ENCODE data around the gene DPP7. TPM values are rescaled to one million over a fixed set of nuclear protein-coding genes. Genes with fewer than 3 reads are reported as not detected.

Gene DPP7
- total and polyA plus RNA-seq, 3 donors from 2014 or later, result 207 to 242 (median 215) TPM

GRCh38 chr9:137075275-137075775 is 39.2 kb downstream of the DPP7 start:
- H3K27ac ChIP-seq, result no peak overlapping the region
- no peaks in the 10 kb centered on the region for H3K27me3 ChIP-seq
- H3K4me3 ChIP-seq, result no peak overlapping the region
- no peak for DNase-seq
- TF ChIP-seq CTCF (IDR thresholded peaks at IDR 0.05) (no peak), POLR2A (IDR thresholded peaks at IDR 0.05) (no peak)
- no peaks in the 10 kb centered on the region for H3K9me3 ChIP-seq
- WGBS, 2 donors, result 87 to 93% methylated on average over 12 of the region's 12 CpGs
- H3K4me1 ChIP-seq, result peaks cover 25% of the 10 kb centered on the region
- H3K36me3 ChIP-seq (ENCODE audit: low read depth, missing control alignments), result no peaks in the 10 kb centered on the region
- intact Hi-C loops (cut with DNase I; ENCODE audit: low total_unique reads), result no loop called here

- no peaks in the 10 kb centered on the region for H3K9me3 ChIP-seq
- no peaks in the 10 kb centered on the region for H3K36me3 ChIP-seq (ENCODE audit: low read depth, missing control alignments)
- TF ChIP-seq CTCF (IDR thresholded peaks at IDR 0.05), result no peak
- no peak for TF ChIP-seq POLR2A (IDR thresholded peaks at IDR 0.05)
- 81 to 85% methylated on average over 11 to 12 of the region's 12 CpGs for WGBS, 2 donors
- peaks cover 25% of the 10 kb centered on the region for H3K4me1 ChIP-seq
- no peaks in the 10 kb centered on the region for H3K27me3 ChIP-seq
- no peak overlapping the region for H3K4me3 ChIP-seq
- DNase-seq, result no peak
- no peak overlapping the region for H3K27ac ChIP-seq
- intact Hi-C loops (cut with DNase I; ENCODE audit: low total_unique reads), result no loop called here
Measured at GRCh38 chr9:137074657-137075274, 39.8 kb downstream of the DPP7 start.

- Histone ChIP-seq H3K36me3 (ENCODE audit: low read depth, missing control alignments) (no peaks in the 10 kb centered on the region), H3K27ac (no peak overlapping the region), H3K4me3 (no peak overlapping the region), H3K27me3 (no peaks in the 10 kb centered on the region), H3K4me1 (peaks cover 23% of the 10 kb centered on the region), H3K9me3 (no peaks in the 10 kb centered on the region)
- WGBS, 2 donors, result 92% methylated on average over 8 of the region's 8 CpGs; no CpG with 5 or more reads in 1 of the 2 donors
- intact Hi-C loops (cut with DNase I; ENCODE audit: low total_unique reads), result no loop called here
- TF ChIP-seq POLR2A (IDR thresholded peaks at IDR 0.05) (no peak), CTCF (IDR thresholded peaks at IDR 0.05) (no peak)
- no peak for DNase-seq
Measured at GRCh38 chr9:137073992-137074399, 40.5 kb downstream of the DPP7 start.

GRCh38 chr9:137071282-137071681 is 43.3 kb downstream of the DPP7 start:
- Histone ChIP-seq H3K9me3 (no peaks in the 10 kb centered on the region), H3K4me1 (peaks cover 8% of the 10 kb centered on the region), H3K4me3 (no peak overlapping the region), H3K36me3 (ENCODE audit: low read depth, missing control alignments) (no peaks in the 10 kb centered on the region), H3K27me3 (no peaks in the 10 kb centered on the region), H3K27ac (no peak overlapping the region)
- intact Hi-C loops (cut with DNase I; ENCODE audit: low total_unique reads), result no loop called here
- DNase-seq, result no peak
- no peak for TF ChIP-seq POLR2A (IDR thresholded peaks at IDR 0.05)
- no peak for TF ChIP-seq CTCF (IDR thresholded peaks at IDR 0.05)
- WGBS, 2 donors, result 81% methylated on average over 2 of the region's 2 CpGs; no CpG with 5 or more reads in 1 of the 2 donors

- H3K27ac ChIP-seq, result no peak overlapping the region
Measured at GRCh38 chr9:137070906-137071275, 43.6 kb downstream of the DPP7 start.

More at GRCh38 chr9:137070906-137071275, 43.6 kb downstream of the DPP7 start:
- Histone ChIP-seq H3K36me3 (ENCODE audit: low read depth, missing control alignments) (no peaks in the 10 kb centered on the region), H3K4me1 (peaks cover 8% of the 10 kb centered on the region), H3K27me3 (no peaks in the 10 kb centered on the region), H3K9me3 (no peaks in the 10 kb centered on the region), H3K4me3 (peak overlapping the region in 1 of 2 donors; percentile 48)
- peak; percentile 49 for DNase-seq
- intact Hi-C loops (cut with DNase I; ENCODE audit: low total_unique reads), result no loop called here
- TF ChIP-seq POLR2A (IDR thresholded peaks at IDR 0.05) (no peak), CTCF (IDR thresholded peaks at IDR 0.05) (peak in 1 of 3 experiments; percentile 15)
- 13% methylated on average over 5 to 6 of the region's 6 CpGs for WGBS, 2 donors
